ENCODE results near the gene SUCNR1.
"Not testable (repeated sequence)": the region's sequence is repeated elsewhere in the genome, so short reads cannot be mapped to it uniquely, and the experiment has no call there.

Gene SUCNR1

DNA sequence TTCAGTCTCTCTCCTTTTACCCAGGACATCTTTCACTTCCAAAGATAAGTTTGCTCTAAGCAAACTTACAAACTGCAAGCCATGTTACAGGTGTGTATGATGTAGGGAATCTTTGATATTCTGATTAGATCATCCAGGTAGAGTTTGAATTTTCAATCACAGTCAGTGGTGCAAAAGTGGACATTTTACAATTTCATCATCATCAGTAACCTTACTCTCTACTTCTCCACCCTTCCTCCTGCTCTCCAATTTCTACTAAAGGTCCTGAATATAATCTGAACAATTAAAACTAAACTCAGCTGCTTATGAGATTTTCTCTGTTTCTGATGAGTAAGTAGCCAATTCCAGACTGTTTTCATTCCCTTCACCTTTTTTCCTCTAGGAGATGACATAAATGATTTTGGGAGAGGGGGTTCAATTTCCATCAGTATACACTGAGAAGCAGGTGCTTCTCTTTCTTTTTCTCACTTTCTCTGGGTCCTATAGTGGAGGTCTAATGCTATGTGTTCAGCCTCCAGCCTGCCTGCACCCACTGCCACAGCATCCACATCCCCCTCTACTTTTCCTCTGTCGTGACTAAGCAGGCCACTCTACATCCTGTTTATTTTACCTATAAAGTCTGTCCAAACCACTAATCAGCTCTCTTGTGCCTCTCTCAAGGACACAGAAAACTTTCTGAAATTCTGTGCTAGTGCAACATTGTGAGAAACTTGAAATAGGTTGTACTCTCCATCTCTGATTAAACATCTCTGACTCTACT lies 27.6 kb downstream of the SUCNR1 start:
- DNase-seq (ENCODE audit: low read depth) = no peak

DNA sequence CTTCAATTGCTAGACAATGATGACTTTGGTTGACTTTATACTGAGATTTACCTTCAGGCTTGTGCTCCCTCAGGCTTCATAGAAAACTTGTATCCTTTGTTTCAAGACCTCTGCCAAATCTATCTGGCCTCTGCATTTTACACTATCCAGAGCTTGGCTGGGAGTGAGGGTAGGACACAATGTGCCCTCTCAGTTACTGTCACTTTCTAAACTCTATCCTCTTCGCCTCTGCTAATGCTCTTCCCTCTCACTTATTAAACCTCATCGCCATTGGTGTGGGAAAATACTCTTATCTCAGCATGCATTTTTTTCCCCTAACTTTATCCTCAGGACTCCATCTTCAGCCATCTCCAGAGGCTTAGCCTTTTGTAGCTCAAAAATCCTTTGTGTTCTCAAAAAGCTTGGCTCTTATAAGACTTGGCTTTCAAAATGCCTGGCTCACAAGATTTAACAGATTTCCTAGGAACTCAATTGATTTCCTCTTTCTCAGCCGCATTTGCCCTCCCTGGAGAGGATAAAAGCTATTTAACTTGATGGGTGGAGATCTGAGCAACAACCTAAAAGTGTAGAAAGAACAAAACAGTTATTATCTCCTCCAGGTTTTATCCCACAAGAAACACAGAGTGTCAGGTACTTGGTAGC lies 28.3 kb downstream of the SUCNR1 start:
- no peak for DNase-seq (ENCODE audit: low read depth)

DNA sequence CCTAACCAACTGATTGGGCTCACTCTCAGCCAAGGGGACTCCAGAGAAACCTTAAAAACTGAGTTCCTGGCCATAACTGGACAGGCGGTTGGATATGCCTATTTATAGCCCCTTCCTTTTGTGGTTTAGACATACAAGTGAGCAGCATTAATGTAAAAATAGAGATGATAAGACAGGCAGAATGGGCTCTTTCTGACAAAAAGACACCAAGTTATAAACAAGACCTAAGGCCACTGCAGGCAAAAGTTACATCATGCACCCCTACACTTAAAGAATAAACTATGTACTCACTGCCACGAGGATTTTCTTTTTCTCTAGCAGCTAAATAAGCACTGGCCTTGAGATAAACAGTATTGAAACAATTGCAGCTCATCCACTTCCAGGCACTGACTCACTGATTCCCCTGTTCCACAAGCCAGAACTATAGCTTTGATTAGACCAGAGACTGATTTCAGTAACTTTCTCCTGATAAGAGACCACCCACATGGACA lies 30.1 kb downstream of the SUCNR1 start:
- no peak for DNase-seq (ENCODE audit: low read depth)

DNA sequence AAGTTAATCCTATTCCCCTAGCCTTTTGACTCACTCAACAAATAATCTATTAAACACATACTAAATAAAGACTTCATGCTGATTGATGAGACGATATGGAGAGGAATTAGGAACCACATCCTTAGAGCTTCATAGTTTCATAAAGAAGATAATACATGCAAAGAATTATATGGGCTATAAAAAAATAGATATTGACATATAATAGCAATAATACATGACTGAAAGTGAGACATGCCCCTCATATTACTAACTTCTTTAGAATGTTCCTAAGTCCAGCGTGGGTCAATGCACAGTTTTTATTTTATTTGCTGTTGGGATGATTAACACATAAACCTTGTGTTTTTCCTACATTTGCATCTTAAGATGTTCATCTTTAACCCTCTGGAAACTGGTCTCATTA lies 32.2 kb downstream of the SUCNR1 start:
- DNase-seq (ENCODE audit: low read depth) = no peak

DNA sequence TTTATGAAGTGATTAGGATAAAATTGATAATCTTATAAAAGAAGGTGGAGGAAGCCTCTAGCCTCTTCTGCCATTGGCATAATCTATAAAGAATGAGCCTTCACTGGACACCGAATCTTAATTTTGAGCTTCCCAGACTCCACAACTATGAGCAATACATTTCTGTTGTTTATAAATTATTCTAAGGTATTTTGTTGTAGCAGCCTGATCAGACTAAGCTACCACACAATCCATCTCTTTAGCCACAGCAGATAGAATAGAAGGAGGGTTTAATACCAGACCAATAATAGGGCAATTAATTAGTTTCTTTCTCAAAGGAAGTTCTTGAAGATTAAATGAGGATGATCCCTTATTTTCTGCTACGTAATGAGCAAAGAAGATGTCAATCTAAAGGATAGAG lies 33.3 kb downstream of the SUCNR1 start:
- no peak for DNase-seq (ENCODE audit: low read depth)

DNA sequence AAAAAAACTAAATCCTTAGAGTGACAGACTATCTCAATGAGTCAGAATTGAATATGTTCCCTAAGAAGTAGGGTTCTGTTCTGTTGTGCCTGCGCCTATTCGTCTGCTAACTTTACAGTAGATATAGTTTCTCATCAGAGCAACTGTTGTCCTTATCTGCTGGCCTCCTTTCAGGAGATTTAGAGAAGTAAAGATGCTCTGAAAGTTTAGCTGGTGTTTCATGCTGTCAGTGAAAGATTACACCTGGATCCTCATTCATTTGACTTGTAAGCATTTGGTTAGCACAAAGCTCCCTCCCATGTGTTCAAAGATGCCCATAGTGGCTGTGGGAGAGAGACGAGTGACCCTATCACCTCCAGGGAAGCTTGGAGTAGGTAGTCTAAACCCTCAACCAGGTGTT lies 35.0 kb downstream of the SUCNR1 start:
- no peak for DNase-seq (ENCODE audit: low read depth)

DNA sequence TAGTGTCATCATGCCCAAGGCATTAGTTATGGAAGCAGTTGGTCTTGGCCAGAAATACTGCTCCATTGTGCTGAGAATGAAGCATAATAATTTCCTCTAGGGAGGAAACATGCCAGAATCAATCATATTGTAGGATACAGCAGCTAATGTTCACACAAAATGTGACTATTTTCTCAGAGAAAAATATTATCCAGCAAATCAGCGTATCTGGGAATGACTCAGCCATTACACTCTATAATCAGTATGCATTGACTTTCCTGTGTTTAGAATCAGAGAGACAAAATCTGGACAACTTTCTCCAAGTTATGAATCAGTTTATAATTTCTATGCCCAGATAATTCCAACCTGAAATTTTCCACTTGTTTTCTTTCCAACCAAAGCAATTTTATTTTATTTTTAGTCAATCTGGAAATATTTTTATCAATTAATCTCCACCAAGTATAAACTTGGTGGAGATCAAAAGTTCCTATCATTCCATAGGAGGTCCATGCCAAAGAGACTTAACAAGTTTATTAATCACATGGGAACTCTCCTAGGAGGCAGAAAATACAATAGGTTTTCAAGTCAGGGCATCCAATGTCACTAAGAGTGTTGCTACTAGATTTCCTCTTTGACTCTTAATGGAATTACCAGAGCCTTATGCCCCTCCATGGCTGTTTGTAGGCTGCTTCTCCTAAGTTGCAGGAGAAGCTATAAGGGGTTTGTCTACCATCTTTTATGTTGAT lies 36.4 kb downstream of the SUCNR1 start:
- DNase-seq (ENCODE audit: low read depth) = no peak

DNA sequence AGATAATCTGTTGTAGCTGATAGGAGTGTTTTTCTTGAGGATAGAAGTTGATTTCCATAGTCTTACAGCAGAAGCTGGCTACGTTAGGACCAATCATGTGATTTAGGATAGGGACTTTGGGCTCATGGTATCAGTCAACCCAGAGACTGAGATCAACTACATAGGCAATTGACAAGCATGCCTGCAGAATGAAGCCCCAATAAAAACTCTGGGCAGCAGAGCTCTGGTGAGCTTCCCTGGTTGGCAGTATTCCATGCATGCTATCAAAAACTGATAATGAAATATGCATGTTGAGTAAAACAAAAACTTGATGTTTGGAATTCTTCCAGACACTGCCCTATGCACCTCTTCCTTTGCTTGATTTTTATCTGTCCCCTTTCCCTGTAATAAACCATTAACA lies 38.0 kb downstream of the SUCNR1 start:
- DNase-seq (ENCODE audit: low read depth) = no peak

DNA sequence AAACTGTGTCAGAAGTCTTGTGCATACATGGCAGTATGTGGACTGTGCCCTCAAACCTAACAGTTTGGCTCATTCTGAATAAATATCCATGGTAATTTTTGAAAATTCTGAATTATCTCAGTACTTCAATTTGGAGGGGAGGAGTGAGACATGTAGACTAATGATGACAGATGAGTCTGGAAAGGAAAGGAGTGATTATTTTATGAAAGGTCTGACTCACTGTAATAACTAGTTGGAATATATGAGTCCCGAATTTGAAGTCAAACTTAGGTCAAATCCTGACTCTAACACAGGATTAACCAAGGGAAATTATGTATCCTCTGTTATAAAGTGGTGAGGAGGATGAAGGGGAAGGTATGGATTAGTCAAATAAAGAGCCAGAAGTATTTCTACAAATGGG lies 38.6 kb downstream of the SUCNR1 start:
- DNase-seq (ENCODE audit: low read depth) = no peak

DNA sequence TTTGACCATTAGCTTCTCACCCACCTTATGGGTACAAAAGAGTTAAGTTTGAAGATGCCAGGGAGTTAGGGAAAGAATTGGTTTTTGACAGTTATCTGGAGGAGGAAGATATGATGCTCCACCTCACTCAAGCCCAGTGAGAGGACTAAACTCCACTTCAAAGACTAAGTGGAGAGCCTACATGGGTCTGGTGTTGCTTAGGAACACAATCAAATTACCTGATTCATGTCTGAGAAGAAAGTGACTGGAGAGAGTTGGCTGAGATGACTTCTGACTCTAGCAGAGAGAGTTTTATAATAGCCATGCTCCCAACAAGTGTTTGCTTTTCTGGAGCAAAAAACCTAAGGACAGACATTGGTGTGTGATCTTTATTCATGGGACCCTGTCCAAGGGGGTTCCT lies 43.3 kb downstream of the SUCNR1 start:
- DNase-seq (ENCODE audit: low read depth) = no peak

DNA sequence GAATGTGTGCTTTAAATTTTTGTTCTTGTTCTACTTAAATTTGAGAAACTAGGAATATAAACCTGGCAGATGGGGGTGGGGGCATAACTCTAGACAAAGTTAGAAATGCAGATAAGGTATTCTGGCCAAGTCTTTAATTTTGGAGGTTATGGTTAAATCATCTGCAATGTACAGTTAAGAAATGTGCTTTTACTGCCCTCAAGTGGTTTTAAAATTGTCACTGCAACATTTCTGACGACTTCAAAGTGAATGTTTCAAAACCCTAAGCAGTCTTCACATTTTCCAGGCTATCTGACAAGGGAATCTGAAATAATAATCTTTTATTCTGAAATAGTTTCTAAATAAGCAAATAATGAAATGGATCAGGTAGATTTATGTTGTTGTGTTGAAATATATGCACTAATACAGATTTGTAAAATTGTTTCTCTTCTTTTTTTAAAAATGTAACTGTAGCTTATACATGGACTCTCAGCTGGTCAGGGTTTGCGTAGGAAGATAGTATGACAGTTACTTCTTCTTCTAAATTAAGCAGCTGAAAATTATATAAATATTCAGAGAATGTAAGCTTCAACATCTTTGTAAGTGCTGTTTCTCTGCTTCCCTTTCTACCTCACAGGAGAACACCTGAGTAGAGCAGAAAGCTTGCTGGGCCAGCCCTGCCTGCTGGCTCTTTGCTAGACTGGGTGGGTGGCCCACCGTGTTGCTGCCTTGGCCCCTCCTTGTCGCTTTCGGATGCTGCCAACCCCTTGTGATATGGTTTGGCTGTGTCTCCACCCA lies 45.0 kb downstream of the SUCNR1 start:
- no peak for DNase-seq (ENCODE audit: low read depth)

DNA sequence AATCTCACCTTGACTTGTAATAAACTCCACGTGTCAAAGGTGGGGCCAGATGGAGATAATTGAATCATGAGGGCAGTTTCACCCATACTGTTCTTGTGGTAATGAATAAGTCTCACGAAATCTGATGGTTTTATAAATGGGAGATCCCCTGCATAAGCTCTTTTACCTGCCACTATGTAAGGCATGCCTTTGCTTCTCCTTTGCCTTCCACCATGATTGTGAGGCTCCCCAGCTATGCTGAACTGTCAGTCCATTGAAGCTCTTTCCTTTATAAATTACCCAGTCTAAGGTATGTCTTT lies 45.5 kb downstream of the SUCNR1 start:
- DNase-seq (ENCODE audit: low read depth) = no peak

DNA sequence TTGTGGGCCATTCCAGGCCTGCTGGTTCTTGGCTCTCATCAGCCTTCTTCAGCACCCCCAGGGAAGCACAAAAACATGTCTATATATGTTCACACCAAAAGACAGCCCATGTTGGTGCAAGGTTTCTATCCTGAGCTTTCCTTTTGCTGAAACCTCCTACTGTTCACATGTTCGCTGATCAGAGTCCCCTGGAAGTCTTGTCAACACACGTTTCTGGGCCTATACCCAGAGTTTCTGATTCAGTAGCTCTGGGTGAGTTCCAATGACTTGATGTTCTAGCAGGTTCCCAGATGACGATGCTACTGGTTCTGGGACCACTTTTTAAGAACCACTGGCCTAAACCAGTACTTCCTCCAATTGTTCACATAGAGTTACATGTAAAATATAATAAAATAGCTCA lies 46.0 kb downstream of the SUCNR1 start:
- DNase-seq (ENCODE audit: low read depth) = no peak

DNA sequence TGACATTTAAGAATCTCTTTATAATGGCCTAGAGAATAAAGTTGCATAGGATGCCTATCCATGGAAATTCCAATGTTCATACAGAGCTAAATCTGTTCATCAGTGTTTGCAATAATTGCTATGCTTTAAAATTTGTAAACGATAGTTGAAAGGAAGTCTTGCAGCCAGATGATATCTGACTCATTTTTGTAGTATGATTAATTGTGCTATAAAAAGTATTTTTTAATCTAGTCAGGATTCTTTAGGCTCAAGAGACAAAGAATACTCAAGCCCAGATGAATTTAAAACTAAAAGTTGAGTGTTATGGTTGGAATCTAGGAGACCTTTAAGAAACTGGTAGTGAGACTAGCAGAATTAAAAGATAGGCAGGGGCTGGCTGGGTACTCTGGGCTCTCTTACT lies 50.5 kb downstream of the SUCNR1 start:
- DNase-seq (ENCODE audit: low read depth) = no peak

DNA sequence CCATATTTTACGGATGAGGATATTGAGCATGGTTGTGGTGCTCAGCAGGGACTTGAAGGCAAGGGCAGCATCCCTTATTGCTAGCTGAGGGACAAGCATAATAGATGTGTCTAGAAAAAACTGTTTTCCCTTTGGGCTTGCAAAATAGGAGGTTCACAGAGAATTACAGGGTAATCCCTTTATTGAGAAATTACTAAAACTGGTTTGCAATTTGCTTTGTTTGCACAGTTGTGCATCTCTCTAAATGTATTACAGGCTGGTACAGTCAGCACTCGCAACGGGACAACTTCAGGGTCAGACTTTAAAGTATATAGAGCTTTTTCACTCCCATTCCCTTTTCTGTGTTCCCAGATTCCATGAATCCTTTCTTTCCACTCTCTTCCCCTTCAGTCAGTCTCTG lies 51.3 kb downstream of the SUCNR1 start:
- DNase-seq (ENCODE audit: low read depth) = no peak

DNA sequence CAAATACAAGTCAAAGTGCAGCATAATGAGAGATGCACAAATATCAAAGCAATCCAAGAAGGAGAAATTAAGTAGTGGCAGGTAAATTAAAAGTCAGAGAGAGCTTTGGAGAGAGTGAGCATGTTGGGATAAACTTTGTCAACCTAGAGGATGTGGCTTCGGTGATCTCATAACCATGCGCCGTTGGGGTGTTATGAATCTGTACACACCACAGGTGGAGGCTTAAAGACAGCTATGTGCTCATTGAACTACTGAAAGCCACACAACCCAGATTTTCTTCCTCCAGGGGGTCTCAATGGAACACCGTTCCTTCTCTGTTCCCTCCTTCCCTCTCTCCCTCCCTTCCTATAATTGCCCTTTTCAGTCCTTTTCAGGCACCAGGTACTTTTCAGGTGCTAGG lies 52.0 kb downstream of the SUCNR1 start:
- no peak for DNase-seq (ENCODE audit: low read depth)

DNA sequence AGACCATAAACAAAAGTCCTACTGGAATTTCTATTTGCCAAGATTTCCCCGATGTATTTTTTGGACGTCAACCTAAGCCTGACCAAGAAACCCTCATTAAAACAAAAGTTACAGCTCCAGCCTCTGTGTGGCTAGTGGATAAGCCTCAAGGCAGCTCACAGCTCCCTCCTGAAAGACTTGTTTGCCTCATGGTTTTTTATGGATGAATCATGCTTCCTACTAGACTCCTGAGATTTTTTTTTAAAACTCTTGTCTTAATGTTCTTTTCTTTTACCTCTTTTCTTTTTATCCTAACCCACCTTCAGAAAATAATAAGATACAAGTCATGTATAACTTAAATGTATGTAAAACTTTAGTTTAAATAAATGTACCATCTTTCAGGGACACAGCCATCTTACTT lies 52.4 kb downstream of the SUCNR1 start:
- no peak for DNase-seq (ENCODE audit: low read depth)

DNA sequence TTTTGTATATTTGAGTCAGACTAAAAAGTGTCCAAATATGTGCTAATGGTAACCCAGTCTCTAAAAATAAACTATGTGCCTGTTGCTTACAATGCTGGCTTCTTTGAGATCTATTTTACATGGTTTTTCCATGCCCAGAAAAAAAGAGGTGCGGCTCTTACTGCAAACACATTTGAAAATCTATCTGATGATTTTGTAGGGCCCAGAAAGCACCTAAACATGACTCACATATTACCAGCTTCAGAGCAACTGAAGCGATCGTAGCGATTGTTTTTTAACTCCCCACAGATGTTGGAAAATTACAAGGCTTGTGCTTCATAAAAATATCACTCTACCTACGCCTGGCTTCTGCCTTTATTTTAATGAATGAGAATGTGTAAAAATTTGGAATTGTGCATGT lies 53.5 kb downstream of the SUCNR1 start:
- no peak for DNase-seq (ENCODE audit: low read depth)

DNA sequence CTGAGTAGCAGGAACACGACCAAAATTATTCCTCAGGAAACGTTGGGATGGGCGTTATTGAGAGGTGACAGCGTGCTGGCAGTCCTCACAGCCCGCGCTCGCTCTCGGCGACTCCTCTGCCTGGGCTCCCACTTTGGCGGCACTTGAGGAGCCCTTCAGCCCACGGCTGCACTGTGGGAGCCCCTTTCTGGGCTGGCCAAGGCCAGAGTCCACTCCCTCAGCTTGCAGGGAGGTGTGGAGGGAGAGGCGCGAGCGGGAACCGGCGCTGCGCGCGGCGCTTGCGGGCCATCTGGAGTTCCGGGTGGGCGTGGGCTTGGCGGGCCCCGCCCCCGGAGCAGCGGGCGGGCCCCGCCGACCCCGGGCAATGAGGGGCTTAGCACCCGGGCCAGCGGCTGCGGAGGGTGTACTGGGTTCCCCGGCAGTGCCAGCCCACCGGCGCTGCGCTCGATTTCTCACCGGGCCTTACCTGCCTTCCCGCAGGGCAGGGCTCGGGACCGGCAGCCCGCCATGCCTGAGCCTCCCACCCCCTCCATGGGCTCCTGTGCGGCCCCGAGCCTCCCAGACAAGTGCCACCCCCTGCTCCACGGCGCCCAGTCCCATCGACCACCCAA lies 54.6 kb downstream of the SUCNR1 start:
- not testable (repeated sequence) for DNase-seq (ENCODE audit: low read depth)

DNA sequence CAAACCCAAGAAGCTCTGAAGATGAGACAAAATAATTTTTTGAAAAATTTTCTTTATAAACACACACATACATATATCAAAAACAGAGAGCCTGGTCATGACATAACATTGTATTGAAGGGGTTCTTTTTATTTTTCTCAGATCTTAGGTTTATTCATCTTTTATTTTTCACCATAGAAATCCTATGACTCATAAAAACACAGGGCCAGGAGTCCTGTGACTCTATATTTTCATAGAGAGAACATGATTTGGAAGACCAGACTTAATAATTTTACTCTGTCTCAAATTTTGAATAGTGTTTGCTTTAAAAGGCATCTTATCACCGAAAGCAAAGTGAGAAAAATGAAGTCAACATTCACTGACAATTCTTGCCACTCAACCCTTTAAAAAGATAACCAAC lies 57.7 kb downstream of the SUCNR1 start:
- no peak for DNase-seq (ENCODE audit: low read depth)

DNA sequence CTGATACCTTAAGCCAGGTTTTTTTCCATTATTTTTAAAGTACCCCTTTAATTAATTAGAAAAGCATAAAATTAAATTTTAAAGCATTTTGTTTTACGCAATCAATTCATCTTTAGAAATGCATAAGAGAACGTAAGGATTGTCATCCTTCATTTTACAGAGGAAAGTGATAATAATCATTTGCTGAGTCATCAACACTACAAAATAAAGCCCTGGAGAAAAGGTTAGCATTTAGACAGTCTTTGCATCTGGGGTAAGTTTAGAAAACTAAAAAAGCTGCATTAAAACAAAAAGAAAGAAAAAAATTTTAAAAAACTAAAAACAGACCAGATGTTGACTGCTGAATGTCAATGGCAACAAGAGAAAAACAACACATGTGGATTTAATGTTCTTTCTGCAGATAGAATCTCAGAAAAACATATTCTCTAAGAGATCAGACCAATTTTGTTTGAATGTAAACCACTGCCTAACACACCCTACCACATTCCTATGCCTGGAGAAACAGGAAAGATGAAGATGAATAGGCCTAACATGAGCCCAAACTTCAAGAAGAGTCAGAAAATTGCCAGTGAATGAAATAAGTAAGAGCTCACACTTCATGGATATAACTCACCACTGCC lies 59.9 kb downstream of the SUCNR1 start:
- no peak for DNase-seq (ENCODE audit: low read depth)

Data from T follicular helper cell (primary cell).